Ishikawa (cell line): ENCODE measurements around the gene UNC13A.

Experiments used
- CEBPB ChIP-seq: IDR thresholded peaks from 2 replicates; pipeline ENCODE4 v1.6.1; 2012
- CREB1 ChIP-seq: IDR thresholded peaks from 2 replicates; pipeline ENCODE4 v1.6.1; 2012; ENCODE audit warnings: low read depth
- RAD21 ChIP-seq: IDR thresholded peaks from 2 replicates; pipeline ENCODE4 v1.6.1; 2012; ENCODE audit warnings: low read depth
- TCF12 ChIP-seq: IDR thresholded peaks from 2 replicates; pipeline ENCODE4 v1.6.1; 2012; ENCODE audit warnings: low read depth
- YY1 ChIP-seq: IDR thresholded peaks from 2 replicates; pipeline ENCODE4 v1.6.1; 2012; ENCODE audit warnings: low read depth
- TF ChIP-seq, protein P1 (sequence below): IDR thresholded peaks from 2 replicates; pipeline ENCODE4 v1.6.1; 2012

DNA sequence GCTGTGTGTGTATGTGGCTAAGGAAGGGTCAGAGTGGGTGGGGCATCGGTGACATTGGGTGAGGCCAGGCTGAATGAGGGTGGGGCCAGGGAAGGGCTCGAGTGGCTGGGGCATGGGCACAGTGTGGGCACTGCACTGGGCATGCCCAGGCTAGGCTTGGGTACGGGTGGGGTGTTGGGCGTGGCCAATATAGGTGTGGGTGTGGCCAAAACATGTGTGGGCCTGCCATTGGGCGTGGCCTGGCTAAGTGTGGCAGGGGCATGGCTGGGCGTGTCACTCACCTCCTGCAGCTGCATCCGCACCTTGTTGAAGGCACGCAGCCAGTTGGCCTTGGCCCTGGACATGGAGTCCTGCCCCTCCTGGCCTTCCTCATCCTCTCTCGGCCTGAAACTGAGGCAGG lies 33.2 kb downstream of the UNC13A start:
- TF ChIP-seq YY1 = no peak
- TF ChIP-seq CREB1 = no peak
- TF ChIP-seq TCF12 = no peak
- TF ChIP-seq, protein P1, sequence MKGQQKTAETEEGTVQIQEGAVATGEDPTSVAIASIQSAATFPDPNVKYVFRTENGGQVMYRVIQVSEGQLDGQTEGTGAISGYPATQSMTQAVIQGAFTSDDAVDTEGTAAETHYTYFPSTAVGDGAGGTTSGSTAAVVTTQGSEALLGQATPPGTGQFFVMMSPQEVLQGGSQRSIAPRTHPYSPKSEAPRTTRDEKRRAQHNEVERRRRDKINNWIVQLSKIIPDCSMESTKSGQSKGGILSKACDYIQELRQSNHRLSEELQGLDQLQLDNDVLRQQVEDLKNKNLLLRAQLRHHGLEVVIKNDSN = no peak
- no peak for TF ChIP-seq CEBPB
- TF ChIP-seq RAD21 = no peak
